HL-60 (cell line): ENCODE results near the gene RASA2.

Source experiments
- CTCF ChIP-seq: IDR thresholded peaks from one replicate; pipeline ENCODE4 v1.5.1; 2011; ENCODE audit warnings: low read length, control low read depth, inconsistent platforms; ENCODE audit not compliant: insufficient read depth
- GABPA ChIP-seq: IDR thresholded peaks from 2 replicates; pipeline ENCODE4 v1.6.1; 2012; ENCODE audit warnings: low read depth
- POLR2AphosphoS5 ChIP-seq: IDR thresholded peaks from 2 replicates; pipeline ENCODE4 v1.6.1; 2012; ENCODE audit warnings: low read depth
- SPI1 ChIP-seq: IDR thresholded peaks from 2 replicates; pipeline ENCODE4 v1.6.1; 2012; ENCODE audit warnings: low read depth, mild to moderate bottlenecking, borderline replicate concordance
- TF ChIP-seq, protein P1 (sequence below): IDR thresholded peaks from 2 replicates; pipeline ENCODE4 v1.6.1; 2012; ENCODE audit warnings: low read depth; ENCODE audit not compliant: insufficient replicate concordance

DNA sequence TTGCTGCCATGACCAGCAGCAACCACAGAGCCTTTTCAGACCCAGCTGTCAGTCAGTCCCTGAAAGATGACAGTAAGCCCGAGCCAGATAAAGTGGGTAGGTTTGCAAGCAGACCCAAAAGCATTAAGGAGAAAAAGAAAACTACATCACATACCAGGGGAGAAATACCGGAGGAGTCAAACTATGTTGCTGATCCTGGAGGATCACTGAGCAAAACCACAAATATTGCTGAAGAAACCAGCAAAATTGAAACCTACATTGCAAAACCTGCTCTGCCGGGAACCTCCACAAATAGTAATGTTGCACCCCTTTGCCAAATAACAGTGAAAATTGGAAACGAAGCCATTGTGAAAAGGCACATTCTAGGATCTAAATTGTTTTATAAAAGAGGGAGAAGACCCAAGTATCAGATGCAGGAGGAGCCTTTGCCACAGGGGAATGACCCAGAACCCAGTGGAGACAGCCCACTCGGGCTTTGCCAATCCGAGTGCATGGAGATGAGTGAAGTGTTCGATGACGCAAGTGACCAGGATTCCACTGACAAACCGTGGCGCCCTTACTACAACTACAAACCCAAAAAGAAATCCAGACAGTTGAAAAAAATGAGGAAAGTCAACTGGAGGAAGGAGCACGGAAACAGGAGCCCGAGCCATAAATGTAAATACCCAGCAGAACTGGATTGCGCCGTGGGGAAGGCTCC lies 42.1 kb upstream of the RASA2 start:
- TF ChIP-seq CTCF: no peak
- TF ChIP-seq, protein P1, sequence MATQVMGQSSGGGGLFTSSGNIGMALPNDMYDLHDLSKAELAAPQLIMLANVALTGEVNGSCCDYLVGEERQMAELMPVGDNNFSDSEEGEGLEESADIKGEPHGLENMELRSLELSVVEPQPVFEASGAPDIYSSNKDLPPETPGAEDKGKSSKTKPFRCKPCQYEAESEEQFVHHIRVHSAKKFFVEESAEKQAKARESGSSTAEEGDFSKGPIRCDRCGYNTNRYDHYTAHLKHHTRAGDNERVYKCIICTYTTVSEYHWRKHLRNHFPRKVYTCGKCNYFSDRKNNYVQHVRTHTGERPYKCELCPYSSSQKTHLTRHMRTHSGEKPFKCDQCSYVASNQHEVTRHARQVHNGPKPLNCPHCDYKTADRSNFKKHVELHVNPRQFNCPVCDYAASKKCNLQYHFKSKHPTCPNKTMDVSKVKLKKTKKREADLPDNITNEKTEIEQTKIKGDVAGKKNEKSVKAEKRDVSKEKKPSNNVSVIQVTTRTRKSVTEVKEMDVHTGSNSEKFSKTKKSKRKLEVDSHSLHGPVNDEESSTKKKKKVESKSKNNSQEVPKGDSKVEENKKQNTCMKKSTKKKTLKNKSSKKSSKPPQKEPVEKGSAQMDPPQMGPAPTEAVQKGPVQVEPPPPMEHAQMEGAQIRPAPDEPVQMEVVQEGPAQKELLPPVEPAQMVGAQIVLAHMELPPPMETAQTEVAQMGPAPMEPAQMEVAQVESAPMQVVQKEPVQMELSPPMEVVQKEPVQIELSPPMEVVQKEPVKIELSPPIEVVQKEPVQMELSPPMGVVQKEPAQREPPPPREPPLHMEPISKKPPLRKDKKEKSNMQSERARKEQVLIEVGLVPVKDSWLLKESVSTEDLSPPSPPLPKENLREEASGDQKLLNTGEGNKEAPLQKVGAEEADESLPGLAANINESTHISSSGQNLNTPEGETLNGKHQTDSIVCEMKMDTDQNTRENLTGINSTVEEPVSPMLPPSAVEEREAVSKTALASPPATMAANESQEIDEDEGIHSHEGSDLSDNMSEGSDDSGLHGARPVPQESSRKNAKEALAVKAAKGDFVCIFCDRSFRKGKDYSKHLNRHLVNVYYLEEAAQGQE: no peak
- no peak for TF ChIP-seq POLR2AphosphoS5
- TF ChIP-seq GABPA: no peak
- no peak for TF ChIP-seq SPI1
